ENCODE data around the gene FCGR3A.

DNA sequence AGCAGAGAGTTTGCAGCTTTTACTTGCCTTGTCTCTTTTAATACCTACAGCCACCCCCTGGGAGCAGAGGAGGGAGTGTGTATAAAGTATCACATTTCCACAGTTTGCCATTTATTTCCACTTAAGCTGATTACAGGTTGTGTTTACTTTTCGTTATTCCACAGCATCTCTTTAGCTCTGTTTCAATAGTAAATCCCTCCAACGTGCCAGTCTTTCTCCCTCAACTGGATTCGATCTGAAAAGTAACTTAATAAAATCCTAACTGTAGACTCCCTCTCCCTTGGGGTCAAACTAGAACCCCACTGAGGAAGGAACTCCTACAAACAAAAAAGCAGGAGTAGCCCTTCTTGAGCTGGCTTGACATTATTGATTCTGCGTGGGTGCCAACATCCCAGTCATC is 47.4 kb downstream of the FCGR3A start:
- no peak for TF ChIP-seq POLR2A (IDR thresholded peaks at IDR 0.05; ENCODE audit: low read depth, low read length)
- TF ChIP-seq RAD21 (IDR thresholded peaks at IDR 0.05; ENCODE audit: low read length) = no peak
- no peak for TF ChIP-seq CTCF (conservative IDR thresholded peaks at IDR 0.05; ENCODE audit: low read depth, low read length)
- TF ChIP-seq RFX5 (IDR thresholded peaks at IDR 0.05; ENCODE audit: low read depth, low read length) = no peak
- TF ChIP-seq NFE2L2 (IDR thresholded peaks at IDR 0.05; ENCODE audit: low read depth, low read length) = no peak

Measured in IMR-90 (cell line).